HG03521 (cell line): ENCODE measurements around the gene CIB4.

Experiments used
- ATAC-seq: cut with Tn5 transposase; IDR thresholded peaks from one replicate; pipeline ENCODE4 v1.9.1; 2021; ENCODE audit warnings: mild to moderate bottlenecking, moderate library complexity; ENCODE audit not compliant: unreplicated experiment

CIB4 gene

GRCh38 chr2:26626606-26627005 is 14.6 kb downstream of the CIB4 start:
- ATAC-seq: no peak

DNA sequence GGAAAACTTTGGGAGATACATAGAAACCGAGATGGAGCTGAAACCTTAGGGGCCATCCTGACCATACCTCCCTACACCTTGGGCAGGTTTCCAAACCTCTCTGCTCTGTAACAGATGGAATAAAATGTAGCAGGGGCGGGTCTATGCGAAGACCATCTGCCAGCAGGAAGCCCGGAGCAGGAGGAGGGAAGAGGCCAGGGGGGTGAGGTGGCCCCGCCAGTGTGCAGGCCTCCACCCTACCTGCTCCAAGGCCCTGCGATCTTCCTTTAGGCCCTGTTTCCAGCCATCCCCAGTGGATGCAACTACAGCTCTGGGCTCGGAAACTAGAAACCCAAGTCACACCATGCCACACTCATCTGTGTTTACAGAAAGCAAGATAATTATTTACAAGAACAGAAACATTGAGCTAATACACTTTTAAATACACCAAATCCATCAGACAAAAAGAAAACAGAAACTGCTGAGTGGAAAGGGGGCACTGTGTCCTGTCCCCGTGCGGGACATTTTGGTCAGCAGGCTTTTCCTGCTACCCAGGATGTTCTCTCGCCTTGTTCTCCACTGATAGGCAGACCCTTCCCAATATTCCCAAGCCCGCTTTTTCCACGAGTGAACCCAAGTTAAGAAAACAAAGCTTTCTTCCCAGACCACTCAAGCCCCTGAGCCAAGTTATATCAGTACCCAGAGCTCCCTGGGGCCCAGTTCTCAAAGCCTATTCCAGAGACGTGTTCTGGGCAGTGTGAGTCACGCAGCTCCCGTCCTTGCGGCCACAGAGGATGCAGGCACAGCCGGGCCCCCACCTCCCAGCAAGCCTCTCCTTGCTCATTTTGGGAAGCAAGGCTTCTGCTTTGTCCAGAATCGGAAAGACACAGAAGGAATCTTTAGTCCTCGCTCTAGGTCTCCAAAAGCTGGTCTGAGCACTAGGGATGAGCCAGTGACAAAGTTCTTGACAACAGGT is 17.3 kb downstream of the CIB4 start:
- ATAC-seq: no peak

GRCh38 chr2:26621469-26622199 is 19.5 kb downstream of the CIB4 start:
- ATAC-seq: no peak

- ATAC-seq: no peak
Observed at GRCh38 chr2:26620031-26620605, 21.0 kb downstream of the CIB4 start.

DNA sequence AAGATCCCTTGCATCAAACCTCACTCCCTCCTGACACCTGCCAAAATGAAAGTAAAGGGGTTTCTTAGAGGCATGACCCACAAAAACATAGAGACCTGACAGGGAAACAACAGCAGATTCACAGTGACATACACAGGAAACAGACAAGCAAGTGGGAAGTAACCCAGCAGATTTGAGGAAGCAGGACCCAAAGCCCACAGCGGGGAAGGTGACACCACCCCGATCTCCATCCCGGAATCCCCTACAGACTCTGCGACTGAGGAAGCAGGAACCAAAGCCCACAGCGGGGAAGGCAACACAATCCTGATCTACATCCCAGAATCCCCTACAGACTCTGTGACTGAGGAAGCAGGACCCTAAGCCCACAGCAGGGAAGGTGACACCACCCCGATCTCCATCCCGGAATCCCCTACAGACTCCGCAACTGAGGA is 21.6 kb downstream of the CIB4 start:
- ATAC-seq: no peak

DNA sequence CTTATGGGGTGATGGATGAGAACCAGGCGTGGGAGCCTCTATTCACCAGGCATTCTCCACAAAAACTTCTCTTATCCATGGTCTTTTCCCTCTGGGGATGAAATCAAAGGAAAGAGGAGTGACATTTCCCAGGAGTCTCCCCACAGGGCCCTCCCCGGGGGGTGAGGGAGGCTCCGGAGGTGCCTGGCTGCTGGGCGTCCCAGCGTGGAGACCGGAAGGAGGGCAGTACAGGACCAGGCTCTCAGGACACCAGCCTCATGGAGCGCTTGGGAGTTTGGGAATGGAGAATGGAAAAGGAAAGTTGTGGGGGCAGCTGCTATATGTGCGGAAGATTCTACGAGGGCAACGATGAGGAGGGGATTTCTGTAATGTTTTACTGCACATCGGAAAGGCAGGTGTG is 22.1 kb downstream of the CIB4 start:
- no peak for ATAC-seq

DNA sequence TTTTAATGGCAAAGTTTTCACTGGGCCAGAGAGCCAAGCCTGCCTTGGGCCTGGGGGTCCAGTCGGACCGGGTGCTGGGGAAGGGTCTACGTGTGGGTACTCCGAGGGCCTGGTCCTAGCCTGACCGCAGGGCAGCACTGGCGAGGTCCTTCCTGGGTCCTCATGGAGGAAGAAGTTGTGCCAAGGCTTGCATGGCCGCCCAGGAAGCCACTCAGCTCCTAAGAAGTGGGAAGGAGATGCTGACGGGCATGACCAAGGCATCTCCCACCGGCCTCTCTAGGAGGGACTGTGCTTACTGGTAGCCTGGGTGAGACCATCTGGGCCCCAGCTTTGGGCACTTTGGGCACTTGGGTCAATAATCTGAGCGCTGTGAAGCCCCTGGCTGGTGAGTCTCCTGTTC is 22.6 kb downstream of the CIB4 start:
- no peak for ATAC-seq

DNA sequence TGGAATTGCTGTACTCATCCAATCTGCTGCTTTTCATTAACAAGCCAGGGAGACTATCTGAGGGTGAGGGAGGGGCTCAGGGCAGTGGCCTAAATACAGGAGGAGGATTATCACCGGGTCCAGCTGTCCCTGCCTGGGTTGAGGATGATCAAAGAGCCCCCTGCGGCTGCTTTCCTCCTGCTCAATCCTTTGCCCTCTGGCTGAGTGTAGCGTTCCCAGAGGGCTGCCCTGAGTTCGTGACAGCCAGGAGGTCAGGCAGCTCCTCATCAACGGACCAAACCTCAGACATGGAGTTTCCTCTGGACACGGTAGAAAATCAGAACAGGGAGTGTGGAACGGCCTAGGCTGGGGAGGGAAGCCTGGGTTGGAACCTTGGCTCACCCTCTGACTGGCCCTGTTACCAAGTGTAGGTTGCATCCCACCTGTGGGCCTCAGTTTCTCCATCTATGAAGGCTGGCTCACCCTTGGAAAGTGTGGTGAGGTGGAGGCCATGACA is 23.5 kb downstream of the CIB4 start:
- no peak for ATAC-seq

GRCh38 chr2:26616706-26617587 is 24.2 kb downstream of the CIB4 start:
- no peak for ATAC-seq

GRCh38 chr2:26615860-26616705 is 25.1 kb downstream of the CIB4 start:
- no peak for ATAC-seq

GRCh38 chr2:26615336-26615859 is 25.8 kb downstream of the CIB4 start:
- no peak for ATAC-seq

DNA sequence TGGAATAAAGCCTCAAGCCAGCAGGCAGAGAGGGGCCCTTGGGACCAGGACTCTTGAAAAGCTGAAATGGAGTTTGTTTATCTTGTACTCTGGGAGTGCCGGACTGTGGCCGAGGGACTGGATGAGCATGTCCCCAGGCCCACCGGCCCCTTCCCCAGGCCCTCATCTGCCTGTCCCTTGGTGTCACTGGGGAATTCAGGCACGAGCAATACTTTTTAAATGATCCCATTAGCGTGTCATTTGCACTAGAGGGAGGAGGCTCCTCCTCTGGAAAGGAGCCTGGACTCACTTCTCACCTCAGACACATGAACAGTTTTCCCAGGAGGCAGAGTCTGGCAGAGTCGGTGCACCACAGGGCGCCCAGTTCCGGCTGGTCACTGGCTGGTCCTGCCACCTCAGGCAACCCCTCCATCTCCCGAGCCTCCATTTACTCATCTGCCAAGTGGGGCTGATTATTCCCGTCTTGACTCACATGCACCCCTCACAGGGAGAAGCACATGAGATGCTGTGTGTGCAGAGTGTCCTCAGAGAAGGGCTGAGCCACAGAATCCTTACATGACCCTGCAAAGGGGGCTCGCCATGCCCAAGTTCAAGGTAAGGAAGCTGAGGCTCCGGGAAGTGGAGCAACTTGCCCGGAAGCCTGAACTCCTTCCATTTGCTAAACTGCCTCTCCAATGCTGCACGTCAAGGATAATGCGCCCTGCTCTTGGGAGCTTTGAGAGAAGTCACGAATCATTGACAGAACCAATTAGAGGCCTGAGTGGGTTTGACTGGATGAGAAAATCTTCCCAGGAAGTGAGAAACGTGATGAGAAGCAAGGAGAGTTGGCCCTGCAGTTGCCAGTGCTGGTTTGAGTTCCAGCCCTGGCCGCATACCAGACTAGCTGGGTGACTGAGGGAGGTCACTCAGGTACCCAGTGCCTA is 26.7 kb downstream of the CIB4 start:
- no peak for ATAC-seq

DNA sequence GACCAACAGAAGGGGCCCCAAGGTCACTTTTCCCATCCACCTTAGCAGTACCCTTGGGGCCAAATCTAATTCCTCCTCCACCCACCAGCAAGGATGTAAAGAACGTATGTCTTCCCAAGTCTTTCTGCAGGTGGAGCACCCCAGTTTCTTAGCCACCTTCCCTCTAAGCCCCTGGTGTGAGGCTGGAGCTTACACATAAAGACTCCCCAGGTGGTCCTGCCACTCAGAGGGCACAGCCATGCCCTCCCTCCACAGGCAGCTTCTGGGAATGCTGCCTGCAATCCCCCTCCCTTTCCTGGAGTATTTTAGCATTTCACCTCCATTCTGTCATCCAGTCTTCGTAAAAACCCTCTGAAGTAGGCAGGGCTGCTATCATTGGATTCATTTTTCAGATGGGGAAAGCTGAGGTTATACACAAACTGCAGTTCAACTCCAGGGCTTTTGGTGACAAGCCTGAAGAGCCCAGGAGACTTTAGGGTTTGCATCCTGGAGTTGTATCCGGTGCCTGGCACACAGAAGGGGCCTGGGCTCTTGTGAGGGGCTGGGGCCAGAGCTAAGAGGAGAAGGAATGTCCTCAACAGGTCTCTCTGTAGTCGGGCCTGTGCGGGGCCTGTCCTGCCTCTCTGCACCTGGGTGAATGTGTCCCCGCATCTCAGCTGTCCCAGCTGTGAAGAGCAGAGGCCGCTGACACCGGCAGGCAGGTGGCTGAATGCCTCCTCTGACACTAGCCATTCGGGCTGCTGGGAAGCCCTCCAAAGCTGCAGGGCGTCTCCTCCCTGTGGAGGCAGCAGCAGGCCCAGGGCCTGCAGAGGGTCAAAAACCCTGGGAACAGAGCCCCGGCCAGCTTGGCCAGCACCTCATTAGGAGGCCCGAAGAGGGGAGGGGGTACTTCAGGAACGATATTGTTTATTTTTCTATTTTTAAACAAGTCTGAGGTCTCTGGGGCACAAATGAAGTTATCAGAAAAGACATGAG is 27.6 kb downstream of the CIB4 start:
- no peak for ATAC-seq

- ATAC-seq: no peak
Observed at GRCh38 chr2:26612522-26613240, 28.5 kb downstream of the CIB4 start.

DNA sequence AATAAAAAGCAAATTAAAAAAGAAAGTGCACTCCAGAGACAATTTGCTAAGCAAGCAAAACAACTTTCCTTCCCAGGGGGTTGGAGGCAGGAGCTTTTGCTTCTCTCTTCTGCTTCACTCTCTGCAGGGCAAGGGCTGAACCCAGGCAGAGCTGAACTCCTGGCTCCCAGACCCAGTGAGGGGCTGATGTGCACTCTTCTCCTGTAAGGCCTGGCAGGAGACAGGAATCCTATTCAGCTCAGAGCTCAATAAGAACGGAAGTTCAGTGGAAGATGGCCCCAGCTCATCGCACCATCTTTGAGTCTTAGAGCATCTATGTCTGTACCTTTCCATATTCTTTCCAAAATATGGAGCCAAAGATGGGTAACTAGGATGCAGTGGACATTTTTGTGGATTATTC is 29.1 kb downstream of the CIB4 start:
- ATAC-seq: no peak

DNA sequence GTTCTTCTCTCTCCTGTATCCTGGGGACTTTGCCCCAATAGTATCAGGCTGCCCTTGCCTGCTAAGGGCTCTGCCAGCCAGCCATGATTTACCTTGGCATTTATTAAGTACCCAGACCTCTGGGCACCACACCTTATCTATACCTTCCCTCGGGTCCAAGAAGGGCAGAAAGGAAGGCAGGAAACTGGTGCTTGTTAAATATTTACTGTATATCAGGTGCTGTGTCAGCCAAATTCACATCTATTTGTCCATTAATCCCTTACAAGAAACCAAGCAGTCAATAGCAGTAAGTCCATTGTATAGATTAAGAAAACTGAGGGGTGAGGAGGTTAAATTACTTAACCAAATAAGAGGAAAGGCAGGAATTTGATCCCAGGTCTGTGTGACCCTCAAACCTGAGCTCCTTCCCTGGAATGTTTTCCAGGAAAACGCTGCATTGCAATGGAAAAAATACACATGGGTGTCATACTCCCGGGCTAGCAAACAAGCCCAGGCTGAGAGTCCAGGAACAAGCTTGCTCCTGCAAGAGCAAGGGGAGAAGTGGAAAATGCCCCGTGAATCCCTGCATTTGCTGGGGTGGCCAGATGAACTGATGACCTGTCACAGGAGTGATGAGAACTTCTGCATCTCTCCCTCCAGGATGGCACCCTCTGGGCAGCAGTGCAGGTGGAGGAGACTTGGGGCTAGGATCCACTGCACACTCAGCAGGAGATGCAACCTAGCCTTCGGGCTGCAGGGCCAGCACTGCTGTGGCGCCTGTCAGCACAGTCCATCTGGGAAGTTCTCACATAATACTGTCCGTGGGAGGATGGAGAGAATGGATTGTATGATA is 30.4 kb downstream of the CIB4 start:
- ATAC-seq: no peak
